AG09319 (cell line): ENCODE results near the gene SPG7.

Experiments
- DNase-seq: peaks from one replicate; pipeline ENCODE4 v3.0.0-alpha.2; 2010; ENCODE audit warnings: low read depth; ENCODE audit errors: extremely low read depth
- CTCF ChIP-seq: IDR thresholded peaks from 2 replicates; pipeline ENCODE4 v1.5.1; 2011; ENCODE audit warnings: low read depth, mild to moderate bottlenecking, inconsistent platforms, low read length, moderate library complexity

Gene SPG7

DNA sequence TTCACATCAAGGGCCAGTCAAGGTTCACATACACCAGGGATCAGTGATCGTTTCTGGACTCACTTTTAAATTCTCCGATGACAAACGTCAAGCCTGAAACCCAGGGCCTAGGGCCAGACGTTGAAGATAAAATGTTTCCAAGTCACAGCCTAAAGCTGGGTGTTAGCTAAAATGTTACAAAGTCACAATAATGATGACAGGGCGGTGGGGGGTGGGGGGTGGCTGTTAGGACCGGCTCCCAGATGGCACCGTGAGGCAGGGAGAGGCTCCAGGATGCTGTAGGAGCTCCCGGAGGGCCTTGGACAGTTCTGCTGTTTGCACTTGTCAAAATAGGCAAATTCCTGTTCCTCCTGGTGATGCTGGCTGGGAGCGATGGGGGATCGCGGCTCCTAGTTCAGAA is 35.9 kb downstream of the SPG7 start:
- TF ChIP-seq CTCF, result no peak
- no peak for DNase-seq

DNA sequence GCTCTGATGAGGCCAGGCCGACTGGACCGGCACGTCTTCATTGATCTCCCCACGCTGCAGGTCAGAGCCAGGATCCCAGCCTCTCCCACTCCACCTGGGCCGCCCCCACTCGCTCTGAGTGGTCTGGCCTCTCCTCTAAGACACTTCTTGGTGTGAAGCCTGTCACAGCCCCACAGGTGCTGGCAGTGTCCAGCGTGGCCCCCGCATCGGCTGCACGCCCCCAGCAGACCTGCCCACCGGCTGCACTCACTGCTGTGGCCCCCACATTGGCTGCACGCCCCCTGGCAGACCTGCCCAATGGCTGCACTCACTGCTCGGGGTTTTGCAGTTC is 36.5 kb downstream of the SPG7 start:
- TF ChIP-seq CTCF, result no peak
- DNase-seq, result no peak

GRCh38 chr16:89545044-89545830 is 37.0 kb downstream of the SPG7 start:
- no peak for DNase-seq
- TF ChIP-seq CTCF, result no peak

DNA sequence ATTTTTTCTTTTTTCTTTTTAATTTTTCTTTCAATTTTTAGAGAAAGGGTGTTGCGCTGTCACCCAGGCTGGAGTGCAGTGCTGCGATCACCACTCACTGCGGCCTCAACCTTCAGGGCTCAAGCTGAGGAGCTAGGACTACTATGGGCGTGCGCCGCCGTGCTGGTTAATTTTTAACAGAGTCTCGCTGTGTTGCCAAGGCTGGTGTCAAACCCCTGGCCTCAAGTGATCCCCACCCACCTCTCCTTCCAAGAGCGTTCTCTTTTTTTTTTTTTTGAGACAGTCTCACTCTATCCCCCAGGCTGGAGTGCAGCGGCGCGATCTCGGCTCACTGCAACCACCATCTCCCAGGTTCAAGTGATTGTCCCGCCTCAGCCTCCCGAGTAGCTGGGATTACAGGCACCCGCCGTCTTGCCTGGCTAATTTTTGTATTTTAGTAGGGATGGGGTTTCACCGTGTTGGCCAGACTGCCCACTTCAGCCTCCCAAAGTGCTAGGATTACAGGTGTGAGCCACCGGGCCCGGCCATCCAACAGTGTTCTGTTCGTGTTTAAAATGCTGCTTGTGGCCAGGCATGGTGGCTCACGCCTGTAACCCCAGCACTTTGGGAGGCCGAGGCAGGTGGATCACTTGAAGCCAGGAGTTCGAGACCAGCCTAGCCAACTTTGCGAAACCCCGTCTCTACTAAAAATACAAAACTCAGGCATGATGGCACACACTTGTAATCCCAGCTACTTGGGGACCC is 37.8 kb downstream of the SPG7 start:
- no peak for DNase-seq
- TF ChIP-seq CTCF, result no peak

DNA sequence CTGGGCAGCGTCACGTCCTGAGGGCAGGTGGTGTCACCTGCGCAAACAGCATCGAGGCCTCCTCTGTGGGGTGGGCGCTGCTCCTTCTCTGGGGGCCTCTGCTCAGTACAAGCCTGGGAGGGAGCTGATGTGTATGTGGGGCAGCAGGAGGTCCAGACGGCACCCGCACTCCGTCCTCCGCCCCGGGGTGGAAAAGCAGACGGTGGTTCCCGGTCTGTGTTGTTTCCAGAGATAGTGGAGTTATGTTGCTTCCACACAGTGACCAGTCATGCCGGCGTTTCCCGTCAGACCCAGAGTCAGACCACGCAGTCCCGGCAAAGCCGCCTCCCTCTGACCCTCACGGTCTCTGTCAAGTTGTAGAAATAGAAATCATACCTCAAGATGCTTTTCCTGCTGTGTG is 38.6 kb downstream of the SPG7 start:
- DNase-seq, result no peak
- TF ChIP-seq CTCF, result no peak

DNA sequence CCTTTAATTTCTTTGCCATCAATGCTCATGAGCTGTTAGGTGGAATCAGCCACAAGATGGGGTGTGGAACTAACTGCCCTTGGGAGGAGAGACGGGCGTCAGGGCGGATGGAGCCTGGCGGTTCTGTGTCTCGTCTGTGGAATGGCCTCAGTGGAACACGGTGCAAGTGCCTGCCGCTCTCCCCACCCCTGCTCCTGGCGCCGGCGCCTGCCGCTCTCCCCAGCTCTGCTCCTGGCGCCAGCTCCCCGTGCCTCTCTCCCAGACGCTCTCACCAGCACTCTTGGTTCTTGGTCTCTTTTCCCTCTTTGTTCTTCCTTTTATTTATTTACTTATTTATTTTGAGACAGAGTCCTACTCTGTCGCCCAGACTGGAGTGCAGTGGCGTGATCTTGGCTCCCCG is 39.1 kb downstream of the SPG7 start:
- TF ChIP-seq CTCF, result no peak
- no peak for DNase-seq

GRCh38 chr16:89547860-89548259 is 39.7 kb downstream of the SPG7 start:
- DNase-seq, result no peak
- no peak for TF ChIP-seq CTCF
